ENCODE data around the gene THRA.

Gene THRA

DNA sequence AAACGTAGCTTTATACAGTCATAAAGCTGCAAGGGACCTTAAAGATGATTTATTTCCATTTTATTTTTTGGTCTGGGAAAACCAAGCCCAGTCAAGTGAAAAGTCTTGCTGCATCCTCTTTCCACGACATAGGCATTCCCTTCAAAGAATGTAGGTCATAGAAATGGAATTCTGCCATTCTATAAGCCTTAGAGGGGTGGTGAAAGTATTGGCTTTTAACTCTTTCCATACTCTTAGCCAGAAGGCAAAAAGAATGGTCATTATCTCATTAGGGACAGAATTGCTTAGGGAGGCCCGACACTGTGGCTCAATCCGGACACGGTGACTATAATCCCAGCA lies 51.1 kb downstream of the THRA start:
- TF ChIP-seq, protein P1, sequence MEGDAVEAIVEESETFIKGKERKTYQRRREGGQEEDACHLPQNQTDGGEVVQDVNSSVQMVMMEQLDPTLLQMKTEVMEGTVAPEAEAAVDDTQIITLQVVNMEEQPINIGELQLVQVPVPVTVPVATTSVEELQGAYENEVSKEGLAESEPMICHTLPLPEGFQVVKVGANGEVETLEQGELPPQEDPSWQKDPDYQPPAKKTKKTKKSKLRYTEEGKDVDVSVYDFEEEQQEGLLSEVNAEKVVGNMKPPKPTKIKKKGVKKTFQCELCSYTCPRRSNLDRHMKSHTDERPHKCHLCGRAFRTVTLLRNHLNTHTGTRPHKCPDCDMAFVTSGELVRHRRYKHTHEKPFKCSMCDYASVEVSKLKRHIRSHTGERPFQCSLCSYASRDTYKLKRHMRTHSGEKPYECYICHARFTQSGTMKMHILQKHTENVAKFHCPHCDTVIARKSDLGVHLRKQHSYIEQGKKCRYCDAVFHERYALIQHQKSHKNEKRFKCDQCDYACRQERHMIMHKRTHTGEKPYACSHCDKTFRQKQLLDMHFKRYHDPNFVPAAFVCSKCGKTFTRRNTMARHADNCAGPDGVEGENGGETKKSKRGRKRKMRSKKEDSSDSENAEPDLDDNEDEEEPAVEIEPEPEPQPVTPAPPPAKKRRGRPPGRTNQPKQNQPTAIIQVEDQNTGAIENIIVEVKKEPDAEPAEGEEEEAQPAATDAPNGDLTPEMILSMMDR (IDR thresholded peaks at IDR 0.05; ENCODE audit: borderline replicate concordance, insufficient read depth, low read depth, low read length), result no peak
- no peak overlapping the region for H3K4me3 ChIP-seq (ENCODE audit: low read depth, low read length)

DNA sequence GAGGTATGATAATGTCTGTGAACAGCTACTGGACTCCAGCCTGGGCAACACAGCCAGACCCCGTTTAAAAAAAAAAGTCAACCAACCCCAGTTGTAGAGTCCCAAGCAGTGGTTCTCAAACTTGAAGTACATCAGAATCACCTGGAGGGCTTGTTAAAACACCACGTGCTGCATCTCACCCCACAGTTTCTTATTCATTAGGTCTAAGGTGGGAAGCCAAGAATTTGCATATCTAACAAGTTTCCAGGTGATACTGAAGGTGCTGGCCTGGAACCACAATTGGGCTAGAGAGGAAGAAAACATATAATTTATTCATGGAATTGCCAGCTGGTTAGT lies 52.3 kb downstream of the THRA start:
- TF ChIP-seq, protein P1 (IDR thresholded peaks at IDR 0.05; ENCODE audit: borderline replicate concordance, insufficient read depth, low read depth, low read length), result no peak
- H3K4me3 ChIP-seq (ENCODE audit: low read depth, low read length), result no peak overlapping the region

DNA sequence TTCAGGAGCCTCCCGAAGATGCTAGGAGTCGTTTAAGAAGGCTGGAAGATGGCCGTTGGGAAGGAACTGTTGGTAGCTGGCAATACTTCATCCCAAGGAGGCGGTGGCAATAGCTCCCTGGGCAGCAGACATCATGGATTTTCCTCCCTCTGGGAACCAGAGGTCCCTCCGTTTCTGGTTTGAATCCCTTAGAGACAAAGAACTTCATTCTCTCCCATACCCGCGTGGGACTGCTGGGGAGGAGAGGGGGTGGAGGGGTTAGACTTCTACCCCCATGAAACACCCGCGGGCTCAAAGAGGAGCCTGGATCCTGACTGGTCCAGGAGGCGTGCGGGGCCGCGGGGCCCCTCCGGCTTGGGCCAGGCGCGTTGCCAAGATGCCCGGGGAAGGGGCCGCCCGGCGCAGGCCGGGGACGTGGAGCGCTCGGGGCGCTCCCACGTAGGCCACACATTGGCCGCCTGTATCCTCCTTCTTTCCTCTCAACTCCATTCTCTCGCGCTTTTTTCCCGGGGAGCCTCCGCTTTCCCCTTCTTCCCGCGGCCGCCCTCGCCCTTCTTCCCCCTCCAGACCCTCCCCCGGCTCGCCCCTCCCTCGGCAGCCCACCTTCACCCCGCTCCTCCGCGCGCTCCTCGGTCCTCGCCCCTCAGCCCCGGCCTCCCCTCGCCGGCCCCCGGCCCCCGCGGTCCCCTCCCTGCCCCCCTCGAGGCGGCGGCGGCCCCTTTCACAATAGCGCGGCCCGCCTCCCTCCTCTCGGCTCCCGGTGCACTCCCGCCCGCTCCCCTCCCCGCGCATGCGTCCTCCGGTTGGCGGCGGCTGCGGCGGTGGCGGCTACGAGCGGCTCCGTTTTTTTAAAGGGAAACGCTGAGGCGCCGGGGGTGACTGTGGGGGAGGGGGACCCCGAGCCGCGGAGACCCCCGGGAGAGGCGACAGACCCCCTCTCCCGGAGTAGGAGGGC lies 58.7 kb downstream of the THRA start, which contains the start of gene MSL1:
Gene MSL1 (plus strand): TSS at position 791 of the 955 bp plus-strand sequence. CDS start 642 bp downstream, outside the sequence.
- H3K4me3 ChIP-seq (ENCODE audit: low read depth, low read length), result peak within 1 kb of the TSS; percentile 67
- TF ChIP-seq, protein P1 (IDR thresholded peaks at IDR 0.05; ENCODE audit: borderline replicate concordance, insufficient read depth, low read depth, low read length), result no peak

DNA sequence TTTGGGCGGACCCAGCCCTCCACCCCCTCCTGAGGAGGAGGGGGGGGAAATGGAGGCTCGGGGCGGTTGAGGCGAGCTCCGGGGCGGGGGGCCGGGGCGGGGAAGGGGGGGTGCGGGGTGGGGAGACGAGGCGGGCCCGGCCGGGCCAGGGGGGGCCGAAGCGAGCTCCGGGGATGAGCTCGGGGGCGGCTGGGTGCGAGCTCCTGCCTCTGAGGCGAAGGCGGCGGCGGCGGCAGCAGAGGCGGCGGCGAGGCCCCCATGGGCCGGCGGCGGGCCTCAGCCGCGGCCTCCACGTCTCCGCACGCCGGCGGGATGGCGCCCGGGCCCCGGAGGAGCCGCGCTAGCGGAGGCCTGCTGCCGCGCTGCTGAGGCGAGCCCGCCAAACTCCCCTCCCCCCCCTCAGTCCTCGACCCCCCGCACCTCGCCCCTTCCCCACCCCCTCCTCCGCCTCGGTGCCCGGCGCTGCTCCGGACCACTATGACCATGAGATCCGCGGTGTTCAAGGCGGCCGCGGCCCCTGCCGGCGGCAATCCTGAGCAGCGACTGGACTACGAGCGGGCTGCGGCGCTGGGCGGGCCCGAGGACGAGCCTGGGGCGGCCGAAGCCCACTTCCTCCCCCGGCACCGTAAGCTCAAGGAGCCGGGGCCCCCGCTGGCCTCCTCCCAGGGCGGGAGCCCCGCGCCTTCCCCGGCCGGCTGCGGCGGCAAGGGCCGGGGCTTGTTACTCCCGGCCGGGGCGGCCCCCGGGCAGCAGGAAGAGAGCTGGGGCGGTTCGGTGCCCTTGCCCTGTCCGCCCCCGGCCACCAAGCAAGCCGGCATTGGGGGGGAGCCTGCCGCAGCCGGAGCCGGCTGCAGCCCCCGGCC lies 59.6 kb downstream of the THRA start:
- peak overlapping the region; percentile 67 for H3K4me3 ChIP-seq (ENCODE audit: low read depth, low read length)
- TF ChIP-seq, protein P1 (IDR thresholded peaks at IDR 0.05; ENCODE audit: borderline replicate concordance, insufficient read depth, low read depth, low read length), result 0 out of 2 replicates have a peak, but pooled peaks have one; percentile 20

DNA sequence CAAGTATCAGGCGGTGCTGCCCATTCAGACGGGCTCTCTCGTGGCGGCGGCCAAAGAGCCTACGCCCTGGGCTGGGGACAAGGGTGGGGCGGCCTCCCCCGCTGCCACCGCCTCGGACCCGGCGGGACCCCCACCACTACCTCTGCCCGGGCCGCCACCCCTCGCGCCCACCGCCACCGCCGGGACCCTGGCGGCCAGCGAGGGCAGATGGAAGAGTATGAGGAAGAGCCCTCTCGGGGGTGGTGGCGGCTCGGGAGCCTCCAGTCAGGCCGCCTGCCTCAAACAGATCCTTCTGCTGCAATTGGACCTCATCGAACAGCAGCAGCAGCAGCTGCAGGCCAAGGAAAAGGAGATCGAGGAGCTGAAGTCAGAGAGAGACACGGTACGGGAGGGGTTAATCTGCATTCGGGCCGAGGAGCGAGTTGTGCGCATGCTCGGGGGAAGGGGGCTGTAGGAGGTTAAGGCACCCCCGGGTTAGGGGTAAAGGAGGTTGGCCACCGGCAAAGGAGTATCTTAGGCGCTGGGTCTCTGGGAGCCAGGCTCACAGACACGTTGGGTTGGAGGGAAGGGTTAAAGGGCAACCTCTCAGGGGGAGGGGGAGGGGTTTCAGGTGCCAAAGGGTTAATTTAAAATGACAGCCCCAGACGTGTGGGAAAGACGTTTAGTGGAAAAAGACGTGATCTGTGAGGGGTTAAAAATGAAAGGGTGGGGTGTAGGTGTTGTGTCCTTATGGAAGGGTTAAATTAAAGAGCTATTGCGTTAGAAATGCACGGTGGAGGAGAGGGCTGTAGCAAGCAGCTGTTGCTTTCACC lies 60.4 kb downstream of the THRA start:
- peak overlapping the region; percentile 67 for H3K4me3 ChIP-seq (ENCODE audit: low read depth, low read length)
- TF ChIP-seq, protein P1 (IDR thresholded peaks at IDR 0.05; ENCODE audit: borderline replicate concordance, insufficient read depth, low read depth, low read length), result no peak

DNA sequence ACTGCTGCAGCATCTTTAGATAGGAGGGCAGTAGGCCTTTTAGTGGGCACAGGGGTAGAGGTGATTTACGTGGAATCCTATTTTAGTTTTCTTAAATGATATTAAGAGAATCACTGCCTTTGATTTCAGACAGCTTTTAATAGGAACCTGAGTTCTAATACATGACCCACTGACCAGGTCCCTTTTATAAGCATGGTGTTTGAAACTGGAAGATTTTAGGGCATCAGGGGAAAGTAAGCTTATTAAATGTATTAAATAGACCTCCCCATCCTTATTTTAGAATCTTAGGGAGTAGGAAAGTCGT lies 61.0 kb downstream of the THRA start:
- TF ChIP-seq, protein P1 (IDR thresholded peaks at IDR 0.05; ENCODE audit: borderline replicate concordance, insufficient read depth, low read depth, low read length), result no peak
- H3K4me3 ChIP-seq (ENCODE audit: low read depth, low read length), result peak overlapping the region; percentile 67

All from GM12875 (cell line).